ENCODE results near the gene BANP. TPM values are rescaled to one million over a fixed set of nuclear protein-coding genes. Genes with fewer than 3 reads are reported as not detected.

BANP gene
- total and polyA plus RNA-seq, 2 of the 8 experiments (the other 6 are each of a cell fraction or from before 2014, with no cell fraction given), result 25.8 to 39.8 TPM

DNA sequence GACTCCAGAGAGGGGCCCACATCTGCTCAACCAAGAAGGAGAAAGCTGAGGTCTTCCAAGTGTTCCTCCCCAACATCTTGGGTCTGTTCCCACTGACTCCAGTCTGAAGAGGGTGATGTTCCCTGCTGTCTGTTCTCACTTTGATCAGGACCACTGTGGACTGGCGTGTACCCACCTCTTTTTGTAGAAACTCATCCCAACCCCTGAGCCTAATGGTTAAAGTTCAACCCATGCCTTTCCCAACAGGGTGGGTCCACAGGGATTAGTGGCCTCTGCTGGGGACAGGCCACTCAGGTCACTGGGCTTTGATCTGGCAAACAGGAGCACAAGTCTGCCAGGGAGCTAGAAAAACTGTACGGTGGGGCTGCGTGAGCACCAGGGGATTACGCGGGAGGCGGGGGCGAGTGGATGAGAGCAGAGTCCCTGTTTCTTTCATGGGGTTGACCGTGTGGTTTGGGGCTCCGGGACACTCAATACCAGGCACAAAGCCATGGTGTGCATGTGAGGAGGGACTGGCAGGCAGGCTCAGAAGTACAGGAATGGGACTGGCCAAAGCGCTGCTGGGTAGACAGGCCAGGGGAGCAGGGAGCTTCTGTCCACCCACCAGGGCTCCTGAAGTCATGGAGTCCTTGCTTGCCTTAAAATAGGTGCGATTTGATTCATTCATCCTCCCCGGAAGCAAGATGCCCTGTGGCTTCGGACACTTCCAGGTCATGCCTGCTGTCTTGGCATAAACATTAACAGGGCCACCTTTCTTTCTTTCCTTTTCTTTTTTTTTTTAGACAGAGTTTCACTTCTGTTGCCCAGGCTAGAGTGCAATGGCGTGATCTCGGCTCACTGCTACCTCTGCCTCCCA lies 14.6 kb upstream of the BANP start, which contains the start of gene CA5A:
CA5A (minus strand) TSS at position 155 of the 856 bp plus-strand sequence; CDS start at position 76, 79 bp downstream.
- H3K4me3 ChIP-seq (ENCODE audit: extremely low read depth in 1 of 4, insufficient read depth in 2 of 4, low read depth in 3 of 4, low read length in 4 of 4), result no peak within 1 kb of the TSS
- no peak within 1 kb of the TSS for H3K18ac ChIP-seq (ENCODE audit: extremely low read depth, low read length)
- no peak within 1 kb of the TSS for H3K56ac ChIP-seq (replicated peaks; ENCODE audit: insufficient read length, low read depth, low read length)
- no peaks in the 10 kb centered on the region for H3K4me1 ChIP-seq (replicated peaks in 1 of 4; ENCODE audit: control insufficient read depth in 3 of 4, insufficient read depth in 4 of 4, low read length in 3 of 4)
- H2AFZ ChIP-seq (ENCODE audit: low read length), result no peak within 1 kb of the TSS
- no peak within 1 kb of the TSS; the same call in 1 of the 2 replicates for H4K8ac ChIP-seq (ENCODE audit: extremely low read depth, insufficient read depth, low read length)
- no peaks in the 10 kb centered on the region for H4K20me1 ChIP-seq (replicated peaks in 1 of 2; ENCODE audit: control insufficient read depth in 1 of 2, insufficient read depth in 2 of 2, low read length in 2 of 2)
- H2BK15ac ChIP-seq (ENCODE audit: low read length), result no peak within 1 kb of the TSS
- no peak within 1 kb of the TSS for H2BK20ac ChIP-seq (ENCODE audit: low read length)
- H4K5ac ChIP-seq (ENCODE audit: insufficient read length, low read depth, low read length), result no peak within 1 kb of the TSS
- DNase-seq (ENCODE audit: low read depth in 1 of 2, low spot score in 2 of 2) (no peak), FAIRE-seq (no peak)
- H3K14ac ChIP-seq (ENCODE audit: insufficient read length), result no peak within 1 kb of the TSS
- H3K23ac ChIP-seq (ENCODE audit: insufficient read length), result no peak within 1 kb of the TSS
- H4K91ac ChIP-seq (replicated peaks; ENCODE audit: insufficient read length, low read length), result no peak within 1 kb of the TSS
- no peak within 1 kb of the TSS for H2AK5ac ChIP-seq (ENCODE audit: low read depth, low read length)
- 0 out of 2 replicates have a peak, but pooled peaks cover 2% of the 10 kb centered on the region for H3K23me2 ChIP-seq (ENCODE audit: low read depth, low read length)
- H3K27ac ChIP-seq (ENCODE audit: low read depth, low read length), result no peak within 1 kb of the TSS
- ChIA-PET CTCF (ENCODE audit: partially characterized antibody) (interaction anchor here (1.3 kb wide), 1 partner anchor 9 kb away, joined by 4 read pairs; no protein-coding TSS in a partner anchor), POLR2A (ENCODE audit: partially characterized antibody) (interaction anchor here (1.2 kb wide), 1 partner anchor 20 kb away, joined by 5 read pairs; no protein-coding TSS in a partner anchor)
- no peaks in the 10 kb centered on the region for H3K79me1 ChIP-seq (ENCODE audit: low read depth, low read length)
- no peaks in the 10 kb centered on the region for H3K27me3 ChIP-seq (replicated peaks in 1 of 4; ENCODE audit: control insufficient read depth in 3 of 4, extremely low read depth in 1 of 4, insufficient read depth in 3 of 4, low read length in 3 of 4)
- H2BK120ac ChIP-seq (replicated peaks; ENCODE audit: low read depth, low read length), result no peak within 1 kb of the TSS
- H2BK5ac ChIP-seq (ENCODE audit: low read depth, low read length), result no peak within 1 kb of the TSS
- H3K9ac ChIP-seq (replicated peaks in 1 of 4; ENCODE audit: extremely low read depth in 1 of 4, low read depth in 3 of 4, low read length in 3 of 4), result no peak within 1 kb of the TSS
- WGBS, 2 experiments (ENCODE audit: extremely low coverage in 1 of 2, insufficient coverage in 1 of 2, insufficient read length in 1 of 2, insufficient replicate concordance in 2 of 2, low coverage in 1 of 2, low lambda C conversion rate in 2 of 2, missing lambda C conversion rate in 1 of 2), result 95% methylated on average over 15 of the region's 15 CpGs; no CpG with 5 or more reads in 1 of the 2 experiments
- no peaks in the 10 kb centered on the region for H3K9me3 ChIP-seq (ENCODE audit: insufficient read depth in 2 of 2, low read depth in 1 of 2, low read length in 1 of 2)
- no peaks in the 10 kb centered on the region for H3K36me3 ChIP-seq (ENCODE audit: control insufficient read depth in 2 of 4, insufficient read depth in 4 of 4, low read length in 3 of 4)
- no peak within 1 kb of the TSS for H3K4me2 ChIP-seq (ENCODE audit: insufficient read depth in 1 of 2, low read depth in 2 of 2, low read length in 2 of 2)
- H2BK12ac ChIP-seq (ENCODE audit: low read depth, low read length), result no peak within 1 kb of the TSS
- H3K4ac ChIP-seq (replicated peaks; ENCODE audit: insufficient read length, low read depth, low read length), result no peak within 1 kb of the TSS
- H3K79me2 ChIP-seq (ENCODE audit: control insufficient read depth in 1 of 2, insufficient read depth in 2 of 2, low read length in 2 of 2), result no peaks in the 10 kb centered on the region
- no peak for TF ChIP-seq GABPA (IDR thresholded peaks at IDR 0.05; ENCODE audit: borderline replicate concordance, insufficient read depth, low read length)
- no peak for TF ChIP-seq CEBPB (IDR thresholded peaks at IDR 0.05; ENCODE audit: low read depth, low read length)
- no peak for TF ChIP-seq CBX8 (IDR thresholded peaks at IDR 0.05; ENCODE audit: borderline replicate concordance, low read depth, low read length)
- TF ChIP-seq TCF12 (IDR thresholded peaks at IDR 0.05; ENCODE audit: low read depth, low read length), result no peak
- TF ChIP-seq RAD21 (IDR thresholded peaks at IDR 0.05 in 1 of 2, conservative IDR thresholded peaks at IDR 0.05 in 1 of 2; ENCODE audit: low read depth in 2 of 2, low read length in 2 of 2), result no peak
- no peak for TF ChIP-seq SUZ12 (IDR thresholded peaks at IDR 0.05; ENCODE audit: low read length)
- no peak for TF ChIP-seq BACH1 (IDR thresholded peaks at IDR 0.05; ENCODE audit: low read length)
- no peak for TF ChIP-seq NANOG (IDR thresholded peaks at IDR 0.05; ENCODE audit: insufficient read depth, low read depth, low read length, poor library complexity, severe bottlenecking)
- no peak for TF ChIP-seq EZH2 (IDR thresholded peaks at IDR 0.05; ENCODE audit: low read depth, low read length, severe bottlenecking)
- TF ChIP-seq GTF2F1 (IDR thresholded peaks at IDR 0.05; ENCODE audit: borderline replicate concordance, low read depth, low read length), result no peak
- no peak for TF ChIP-seq TEAD4 (IDR thresholded peaks at IDR 0.05; ENCODE audit: low read depth, low read length)
- TF ChIP-seq KDM4A (IDR thresholded peaks at IDR 0.05; ENCODE audit: low read depth, low read length, severe bottlenecking), result no peak
